ENCODE results near the gene GIPC2.

- TF ChIP-seq EZH2 (IDR thresholded peaks at IDR 0.05; ENCODE audit: borderline replicate concordance, low read length), result no peak
- TF ChIP-seq, protein P1, sequence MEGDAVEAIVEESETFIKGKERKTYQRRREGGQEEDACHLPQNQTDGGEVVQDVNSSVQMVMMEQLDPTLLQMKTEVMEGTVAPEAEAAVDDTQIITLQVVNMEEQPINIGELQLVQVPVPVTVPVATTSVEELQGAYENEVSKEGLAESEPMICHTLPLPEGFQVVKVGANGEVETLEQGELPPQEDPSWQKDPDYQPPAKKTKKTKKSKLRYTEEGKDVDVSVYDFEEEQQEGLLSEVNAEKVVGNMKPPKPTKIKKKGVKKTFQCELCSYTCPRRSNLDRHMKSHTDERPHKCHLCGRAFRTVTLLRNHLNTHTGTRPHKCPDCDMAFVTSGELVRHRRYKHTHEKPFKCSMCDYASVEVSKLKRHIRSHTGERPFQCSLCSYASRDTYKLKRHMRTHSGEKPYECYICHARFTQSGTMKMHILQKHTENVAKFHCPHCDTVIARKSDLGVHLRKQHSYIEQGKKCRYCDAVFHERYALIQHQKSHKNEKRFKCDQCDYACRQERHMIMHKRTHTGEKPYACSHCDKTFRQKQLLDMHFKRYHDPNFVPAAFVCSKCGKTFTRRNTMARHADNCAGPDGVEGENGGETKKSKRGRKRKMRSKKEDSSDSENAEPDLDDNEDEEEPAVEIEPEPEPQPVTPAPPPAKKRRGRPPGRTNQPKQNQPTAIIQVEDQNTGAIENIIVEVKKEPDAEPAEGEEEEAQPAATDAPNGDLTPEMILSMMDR (conservative IDR thresholded peaks at IDR 0.05 in 1 of 2, IDR thresholded peaks at IDR 0.05 in 1 of 2; ENCODE audit: extremely low read depth in 1 of 2, insufficient read depth in 1 of 2, low read depth in 1 of 2, low read length in 2 of 2), result no peak
Observed at GRCh38 chr1:78143152-78143551, 97.4 kb downstream of the GIPC2 start.

All from mammary epithelial cell (primary cell).